Endothelial cell (in vitro differentiated cells): Measurements from ENCODE around the gene WNT9A. TPM values are rescaled to one million over a fixed set of nuclear protein-coding genes. Genes with fewer than 3 reads are reported as not detected.

Source experiments
- DNase-seq: peaks from one replicate; pipeline ENCODE4 v3.0.0; 2021; ENCODE audit warnings: low spot score
- H3K27ac Mint-ChIP-seq: one replicate; pipeline ENCODE4 v1.8.0; 2021; ENCODE audit warnings: mixed read lengths, inconsistent platforms; ENCODE audit not compliant: unreplicated experiment
- H3K27me3 Mint-ChIP-seq: one replicate; pipeline ENCODE4 v1.8.0; 2021; ENCODE audit warnings: mild to moderate bottlenecking, moderate library complexity, mixed read lengths, inconsistent platforms; ENCODE audit not compliant: unreplicated experiment
- H3K36me3 Mint-ChIP-seq: one replicate; pipeline ENCODE4 v1.8.0; 2021; ENCODE audit warnings: mild to moderate bottlenecking, low read depth, mixed read lengths, inconsistent platforms; ENCODE audit not compliant: unreplicated experiment
- H3K4me1 Mint-ChIP-seq: one replicate; pipeline ENCODE4 v1.8.0; 2021; ENCODE audit warnings: mild to moderate bottlenecking, mixed read lengths, inconsistent platforms; ENCODE audit not compliant: unreplicated experiment
- H3K4me3 Mint-ChIP-seq: one replicate; pipeline ENCODE4 v1.8.0; 2021; ENCODE audit warnings: mild to moderate bottlenecking, mixed read lengths, inconsistent platforms; ENCODE audit not compliant: unreplicated experiment
- H3K9me3 Mint-ChIP-seq: one replicate; pipeline ENCODE4 v1.8.0; 2021; ENCODE audit warnings: mixed read lengths, inconsistent platforms; ENCODE audit not compliant: unreplicated experiment
- CTCF ChIP-seq: fragments of 200-600 bp; sonication (generic); IDR thresholded peaks from one replicate; pipeline ENCODE4 v1.5.0; 2021; ENCODE audit warnings: antibody characterized with exemption; ENCODE audit not compliant: unreplicated experiment
- total RNA-seq: library from RNA; stranded (reverse); fragmentation: NEBNext Ultra II Directional; extraction: Animal tissue kit (Norgen Biotek cat#: 25700); gene quantifications from one replicate; pipeline ENCODE4 v1.2.1, GENCODE V29; 2021; ENCODE audit not compliant: unreplicated experiment

Gene WNT9A
- total RNA-seq, 1 donor from 2014 or later, result 1.0 TPM

- peak; percentile 43 for DNase-seq
These were observed 45.7 kb downstream of the WNT9A start for GRCh38 chr1:227901906-227902640.

GRCh38 chr1:227901239-227901905, 46.4 kb downstream of the WNT9A start:
- H3K9me3 Mint-ChIP-seq, result no peaks in the 10 kb centered on the region
- no peak overlapping the region for H3K27ac Mint-ChIP-seq
- TF ChIP-seq CTCF, result no peak
- H3K27me3 Mint-ChIP-seq, result peaks cover 4% of the 10 kb centered on the region
- no peaks in the 10 kb centered on the region for H3K4me1 Mint-ChIP-seq
- no peak for DNase-seq
- H3K4me3 Mint-ChIP-seq, result no peak overlapping the region
- H3K36me3 Mint-ChIP-seq, result peaks cover 4% of the 10 kb centered on the region

More at GRCh38 chr1:227901906-227902640, 45.7 kb downstream of the WNT9A start:
- Mint-ChIP-seq H3K9me3 (no peaks in the 10 kb centered on the region), H3K36me3 (peaks cover 4% of the 10 kb centered on the region), H3K27me3 (peaks cover 4% of the 10 kb centered on the region), H3K4me1 (no peaks in the 10 kb centered on the region), H3K27ac (no peak overlapping the region), H3K4me3 (no peak overlapping the region)
- no peak for TF ChIP-seq CTCF

GRCh38 chr1:227900571-227901051, 47.1 kb downstream of the WNT9A start:
- peaks cover 4% of the 10 kb centered on the region for H3K36me3 Mint-ChIP-seq
- no peak overlapping the region for H3K4me3 Mint-ChIP-seq
- H3K9me3 Mint-ChIP-seq, result no peaks in the 10 kb centered on the region
- no peak overlapping the region for H3K27ac Mint-ChIP-seq
- no peak for DNase-seq
- H3K4me1 Mint-ChIP-seq, result no peaks in the 10 kb centered on the region
- H3K27me3 Mint-ChIP-seq, result peaks cover 4% of the 10 kb centered on the region
- no peak for TF ChIP-seq CTCF

- Mint-ChIP-seq H3K4me3 (no peak overlapping the region), H3K27ac (peak overlapping the region; percentile 53), H3K4me1 (no peaks in the 10 kb centered on the region), H3K9me3 (no peaks in the 10 kb centered on the region), H3K36me3 (peaks cover 4% of the 10 kb centered on the region), H3K27me3 (peaks cover 8% of the 10 kb centered on the region)
- TF ChIP-seq CTCF, result no peak
- no peak for DNase-seq
These were observed 47.8 kb downstream of the WNT9A start for GRCh38 chr1:227899820-227900449.
